Neural progenitor cell (in vitro differentiated cells): Measurements from ENCODE around the gene HDDC3. TPM values are rescaled to one million over a fixed set of nuclear protein-coding genes. Genes with fewer than 3 reads are reported as not detected.
"Not testable (repeated sequence)": the region's sequence is repeated elsewhere in the genome, so short reads cannot be mapped to it uniquely, and the experiment has no call there.

Source experiments
- DNase-seq: peaks from one replicate; pipeline ENCODE4 v3.0.0-alpha.2; 2016; ENCODE audit warnings: low spot score
- H2AFZ ChIP-seq: fragments of 200-600 bp; sonication (generic); replicated peaks from 2 replicates; pipeline ENCODE4 v1.6.1; 2016; ENCODE audit warnings: antibody characterized with exemption
- H3F3A ChIP-seq: fragments of 200-600 bp; sonication (generic); 2 replicates; pipeline ENCODE4 v1.6.1; 2016; ENCODE audit warnings: antibody characterized with exemption, low read depth
- H3K27ac ChIP-seq: fragments of 200-600 bp; sonication (generic); 2 replicates; pipeline ENCODE4 v1.5.1; 2016; ENCODE audit warnings: mild to moderate bottlenecking
- H3K27me3 ChIP-seq: fragments of 200-600 bp; sonication (generic); 2 replicates; pipeline ENCODE4 v1.6.1; 2016; ENCODE audit warnings: mild to moderate bottlenecking, moderate library complexity
- H3K36me3 ChIP-seq: fragments of 200-600 bp; sonication (generic); 2 replicates; pipeline ENCODE4 v1.5.1; 2016
- H3K4me1 ChIP-seq: fragments of 200-600 bp; sonication (generic); 2 replicates; pipeline ENCODE4 v1.6.1; 2016; ENCODE audit warnings: mixed run types
- H3K4me2 ChIP-seq: fragments of 200-600 bp; sonication (generic); 2 replicates; pipeline ENCODE4 v1.6.1; 2016
- H3K4me3 ChIP-seq: fragments of 200-600 bp; sonication (generic); 2 replicates; pipeline ENCODE4 v1.5.1; 2016
- H3K79me2 ChIP-seq: fragments of 200-600 bp; sonication (generic); 2 replicates; pipeline ENCODE4 v1.6.1; 2016; ENCODE audit warnings: low read depth
- H3K9ac ChIP-seq: fragments of 200-600 bp; sonication (generic); 2 replicates; pipeline ENCODE4 v1.6.1; 2016
- H3K9me3 ChIP-seq: fragments of 200-600 bp; sonication (generic); 2 replicates; pipeline ENCODE4 v1.5.1; 2016; ENCODE audit warnings: low read depth
- H4K20me1 ChIP-seq: fragments of 200-600 bp; sonication (generic); 2 replicates; pipeline ENCODE4 v1.6.1; 2016; ENCODE audit warnings: low read depth
- H3K27ac Mint-ChIP-seq: 3 replicates; pipeline ENCODE4 v1.8.0; 2021; ENCODE audit warnings: mixed read lengths
- H3K27me3 Mint-ChIP-seq: 2 replicates; pipeline ENCODE4 v1.8.0; 2022; ENCODE audit warnings: low read depth, mild to moderate bottlenecking, inconsistent platforms, moderate library complexity, mixed read lengths; ENCODE audit not compliant: insufficient read depth
- H3K36me3 Mint-ChIP-seq: 3 replicates; pipeline ENCODE4 v1.8.0; 2021; ENCODE audit warnings: mixed read lengths
- H3K4me1 Mint-ChIP-seq: 3 replicates; pipeline ENCODE4 v1.8.0; 2021; ENCODE audit warnings: mixed read lengths
- H3K4me3 Mint-ChIP-seq: 3 replicates; pipeline ENCODE4 v1.8.0; 2021; ENCODE audit warnings: mild to moderate bottlenecking, moderate library complexity, mixed read lengths
- H3K9me3 Mint-ChIP-seq: 3 replicates; pipeline ENCODE4 v1.8.0; 2020; ENCODE audit warnings: mixed read lengths
- CTCF ChIP-seq: fragments of 200-600 bp; sonication (generic); IDR thresholded peaks from 2 replicates; pipeline ENCODE4 v1.5.1; 2017; ENCODE audit warnings: antibody characterized with exemption, mild to moderate bottlenecking
- EZH2 ChIP-seq: fragments of 200-600 bp; sonication (generic); IDR thresholded peaks from 2 replicates; pipeline ENCODE4 v1.6.1; 2017; ENCODE audit warnings: antibody characterized with exemption, mild to moderate bottlenecking, moderate library complexity
- EZH2phosphoT487 ChIP-seq: fragments of 200-600 bp; sonication (generic); IDR thresholded peaks from 2 replicates; pipeline ENCODE4 v1.6.1; 2017; ENCODE audit warnings: antibody characterized with exemption
- total RNA-seq: library from RNA; depleted of rRNA; stranded (reverse); fragments of >200 nt; gene quantifications from 2 replicates; pipeline ENCODE4 v1.2.3, GENCODE V29; 2015; ENCODE audit warnings: low replicate concordance

Gene HDDC3
- total RNA-seq, 1 donor from 2014 or later, result 20.4 TPM

- H3K27me3 ChIP-seq, result peaks cover 33% of the 10 kb centered on the region
- H4K20me1 ChIP-seq, result peaks cover 4% of the 10 kb centered on the region
- H3K4me3 ChIP-seq, result peak within 1 kb of the TSS; percentile 86
- peaks cover 16% of the 10 kb centered on the region for H3K4me1 ChIP-seq
- peak within 1 kb of the TSS; percentile 99 for H2AFZ ChIP-seq
- peak within 1 kb of the TSS; percentile 91 for H3K4me3 Mint-ChIP-seq
- H3K4me1 Mint-ChIP-seq, result peaks cover 12% of the 10 kb centered on the region
- peak; percentile 73 for DNase-seq
- no peaks in the 10 kb centered on the region for H3K9me3 Mint-ChIP-seq
- H3K36me3 Mint-ChIP-seq, result peaks cover 17% of the 10 kb centered on the region
- peak; percentile 9 for TF ChIP-seq EZH2
- no peak for TF ChIP-seq CTCF
- H3K27ac ChIP-seq, result no peak within 1 kb of the TSS
- H3K27ac Mint-ChIP-seq, result no peak within 1 kb of the TSS
- peak within 1 kb of the TSS; percentile 89 for H3K4me2 ChIP-seq
- H3K9ac ChIP-seq, result peak within 1 kb of the TSS; percentile 44
- no peaks in the 10 kb centered on the region for H3K79me2 ChIP-seq
- H3K9me3 ChIP-seq, result no peaks in the 10 kb centered on the region
- H3K27me3 Mint-ChIP-seq, result peaks cover 2% of the 10 kb centered on the region
- H3F3A ChIP-seq, result peaks cover 25% of the 10 kb centered on the region
- H3K36me3 ChIP-seq, result no peaks in the 10 kb centered on the region
Observed at GRCh38 chr15:90902840-90903732, 29.3 kb downstream of the HDDC3 start, which contains the start of gene MAN2A2. TSS of gene MAN2A2 (plus strand) at chr15:90903302. CDS start at chr15:90904208, 906 bp downstream.

GRCh38 chr15:90902040-90902839 is 30.1 kb downstream of the HDDC3 start:
- Mint-ChIP-seq H3K36me3 (peaks cover 11% of the 10 kb centered on the region), H3K27ac (peak overlapping the region; percentile 11), H3K4me1 (peaks cover 12% of the 10 kb centered on the region), H3K4me3 (peak overlapping the region; percentile 91), H3K9me3 (no peaks in the 10 kb centered on the region), H3K27me3 (peaks cover 2% of the 10 kb centered on the region)
- DNase-seq, result peak; percentile 91
- H3K4me3 ChIP-seq, result peak overlapping the region; percentile 86
- H3F3A ChIP-seq, result peaks cover 25% of the 10 kb centered on the region
- no peaks in the 10 kb centered on the region for H3K79me2 ChIP-seq
- peaks cover 33% of the 10 kb centered on the region for H3K27me3 ChIP-seq
- no peak overlapping the region for H3K9ac ChIP-seq
- peak overlapping the region; percentile 79 for H3K4me2 ChIP-seq
- peaks cover 4% of the 10 kb centered on the region for H4K20me1 ChIP-seq
- no peaks in the 10 kb centered on the region for H3K36me3 ChIP-seq
- TF ChIP-seq CTCF (peak; percentile 65), EZH2phosphoT487 (no peak)
- no peak overlapping the region for H3K27ac ChIP-seq
- peaks cover 16% of the 10 kb centered on the region for H3K4me1 ChIP-seq
- no peaks in the 10 kb centered on the region for H3K9me3 ChIP-seq
- peak overlapping the region; percentile 48 for H2AFZ ChIP-seq

- Histone ChIP-seq H3K9ac (no peak overlapping the region), H3K79me2 (no peaks in the 10 kb centered on the region), H3K4me3 (peak overlapping the region; percentile 86), H3F3A (peaks cover 25% of the 10 kb centered on the region), H4K20me1 (peaks cover 4% of the 10 kb centered on the region), H3K9me3 (no peaks in the 10 kb centered on the region), H3K27ac (no peak overlapping the region), H3K4me2 (peak overlapping the region; percentile 79), H3K36me3 (no peaks in the 10 kb centered on the region), H3K27me3 (peaks cover 33% of the 10 kb centered on the region), H2AFZ (no peak overlapping the region), H3K4me1 (peaks cover 16% of the 10 kb centered on the region)
- TF ChIP-seq EZH2 (no peak), EZH2phosphoT487 (no peak), CTCF (no peak)
- Mint-ChIP-seq H3K27me3 (peaks cover 4% of the 10 kb centered on the region), H3K4me3 (peak overlapping the region; percentile 91), H3K4me1 (peaks cover 12% of the 10 kb centered on the region), H3K27ac (peak overlapping the region; percentile 11), H3K9me3 (no peaks in the 10 kb centered on the region), H3K36me3 (peaks cover 11% of the 10 kb centered on the region)
- peak; percentile 51 for DNase-seq
Observed at GRCh38 chr15:90901175-90902039, 30.9 kb downstream of the HDDC3 start.

- H3K27ac Mint-ChIP-seq, H3K27me3 Mint-ChIP-seq, H2AFZ ChIP-seq, H3K4me2 ChIP-seq, H3K9me3 Mint-ChIP-seq, H3K9ac ChIP-seq, H3K36me3 Mint-ChIP-seq, H3K36me3 ChIP-seq, H3K27ac ChIP-seq, H3K4me3 ChIP-seq, H3K4me3 Mint-ChIP-seq, H3K4me1 ChIP-seq, DNase-seq, H3K79me2 ChIP-seq, H3K9me3 ChIP-seq, H4K20me1 ChIP-seq: not testable (repeated sequence)
- H3K4me1 Mint-ChIP-seq, result peaks cover 12% of the 10 kb centered on the region
- Histone ChIP-seq H3K27me3 (peaks cover 10% of the 10 kb centered on the region), H3F3A (peaks cover 12% of the 10 kb centered on the region)
Observed at GRCh38 chr15:90897131-90897655, 35.2 kb downstream of the HDDC3 start.
